GM19240 (cell line): Measurements from ENCODE around the gene POLE2.
"Not testable (repeated sequence)": the region's sequence is repeated elsewhere in the genome, so short reads cannot be mapped to it uniquely, and the experiment has no call there.

Experiments used
- DNase-seq: peaks from one replicate; pipeline ENCODE4 v3.0.0; 2011; ENCODE audit warnings: low spot score; ENCODE audit not compliant: insufficient read length

POLE2 gene

GRCh38 chr14:49619730-49620129, 68.3 kb downstream of the POLE2 start:
- no peak for DNase-seq

GRCh38 chr14:49619273-49619672, 68.7 kb downstream of the POLE2 start:
- not testable (repeated sequence) for DNase-seq

GRCh38 chr14:49617852-49618519, 70.0 kb downstream of the POLE2 start:
- no peak for DNase-seq

- DNase-seq = no peak
These were observed 72.2 kb downstream of the POLE2 start for GRCh38 chr14:49615776-49616175.

GRCh38 chr14:49614196-49614595, 73.8 kb downstream of the POLE2 start:
- no peak for DNase-seq

DNA sequence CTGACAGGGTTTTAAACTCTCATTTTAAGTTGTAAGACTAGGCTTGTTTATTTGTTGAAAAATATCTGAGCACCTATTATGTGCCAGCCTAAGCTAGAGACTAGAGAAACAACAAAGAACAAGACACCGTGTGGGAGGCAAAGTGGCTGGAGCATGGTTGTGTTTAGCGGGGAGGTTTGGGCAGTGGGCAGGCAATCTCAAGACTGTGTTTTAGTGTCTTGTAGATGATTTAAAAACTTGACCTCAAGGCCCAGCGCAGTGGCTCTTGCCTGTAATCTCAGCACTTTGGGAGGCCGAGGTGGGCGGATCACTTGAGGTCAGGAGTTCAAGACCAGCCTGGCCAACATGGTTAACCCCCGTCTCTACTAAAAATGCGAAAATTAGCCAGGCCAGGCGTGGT, 75.3 kb downstream of the POLE2 start:
- DNase-seq = no peak

- no peak for DNase-seq
These were observed 75.8 kb downstream of the POLE2 start for GRCh38 chr14:49612251-49612650.

GRCh38 chr14:49607583-49607982, 80.4 kb downstream of the POLE2 start:
- no peak for DNase-seq

GRCh38 chr14:49598485-49599300, 89.3 kb downstream of the POLE2 start, which contains the start of gene LRR1:
LRR1 (plus strand) TSS chr14:49598940; CDS start chr14:49599021, 81 bp downstream.
- peak; percentile 29 for DNase-seq

GRCh38 chr14:49598189-49598484, 89.9 kb downstream of the POLE2 start:
- no peak for DNase-seq

DNA sequence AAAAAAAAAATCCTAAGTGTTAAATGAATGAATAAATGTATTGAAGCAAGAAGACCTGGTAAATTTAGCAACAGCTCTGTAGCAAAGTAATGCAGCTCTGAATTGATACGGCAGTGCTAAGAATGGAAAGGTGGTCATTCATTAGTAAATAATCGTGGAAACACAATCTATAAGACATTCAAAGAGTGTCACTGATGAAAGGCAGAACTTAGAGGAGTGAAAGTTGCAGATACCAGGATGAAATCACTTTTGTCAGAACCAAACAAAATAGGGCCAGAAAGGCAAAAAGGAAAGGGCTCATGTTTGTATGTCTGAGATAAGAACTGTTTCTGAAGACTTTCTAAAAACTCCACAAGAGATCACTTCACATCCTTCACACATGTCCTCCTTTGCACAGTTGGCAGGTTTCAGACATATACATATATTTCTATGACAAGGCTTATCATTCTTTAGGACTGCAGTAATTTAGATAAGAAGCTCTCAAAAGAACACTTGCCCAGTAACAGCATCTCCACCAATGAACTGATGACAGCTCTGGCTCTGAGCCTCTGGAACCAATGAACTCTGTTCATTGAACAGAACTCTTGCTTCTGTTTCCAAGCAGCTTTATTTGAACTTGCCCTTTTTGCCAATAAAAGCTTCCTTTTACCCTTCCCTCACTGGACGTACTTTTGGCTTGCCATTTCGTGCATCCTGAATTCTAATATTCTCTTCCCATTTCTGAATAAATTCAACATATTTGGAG, 93.5 kb downstream of the POLE2 start:
- DNase-seq = no peak
